KMS-11 (cell line): ENCODE data around the gene TRAPPC11.

ENCODE experiments used
- H2AFZ ChIP-seq: fragments of 200-600 bp; sonication (generic); 2 replicates; pipeline ENCODE4 v1.6.1; 2016; ENCODE audit warnings: antibody characterized with exemption, mixed run types, low read depth
- H3K27ac ChIP-seq: fragments of 200-600 bp; sonication (generic); 2 replicates; pipeline ENCODE4 v1.6.1; 2016; ENCODE audit warnings: mild to moderate bottlenecking, mixed run types
- H3K27me3 ChIP-seq: fragments of 200-600 bp; sonication (generic); 2 replicates; pipeline ENCODE4 v1.6.1; 2017; ENCODE audit warnings: mild to moderate bottlenecking, low read depth, mixed run types, moderate library complexity; ENCODE audit not compliant: insufficient read depth
- H3K36me3 ChIP-seq: fragments of 200-600 bp; sonication (generic); 2 replicates; pipeline ENCODE4 v1.6.1; 2017; ENCODE audit warnings: mild to moderate bottlenecking, mixed run types; ENCODE audit not compliant: insufficient read depth
- H3K4me1 ChIP-seq: fragments of 200-600 bp; sonication (generic); 2 replicates; pipeline ENCODE4 v1.6.1; 2016; ENCODE audit warnings: mild to moderate bottlenecking, low read depth, mixed run types; ENCODE audit not compliant: poor library complexity, severe bottlenecking
- H3K4me2 ChIP-seq: fragments of 200-600 bp; sonication (generic); 2 replicates; pipeline ENCODE4 v1.7.0; 2016; ENCODE audit warnings: mild to moderate bottlenecking, mixed run types
- H3K4me3 ChIP-seq: fragments of 200-600 bp; sonication (generic); IDR thresholded peaks from 2 replicates; pipeline ENCODE4 v1.6.1; 2017; ENCODE audit warnings: low read depth, low read length, mixed read lengths; ENCODE audit not compliant: insufficient read depth
- H3K79me2 ChIP-seq: fragments of 200-600 bp; sonication (generic); 2 replicates; pipeline ENCODE4 v1.6.1; 2016; ENCODE audit warnings: low read depth, mixed run types; ENCODE audit not compliant: insufficient read depth
- H3K9ac ChIP-seq: fragments of 200-600 bp; sonication (generic); 2 replicates; pipeline ENCODE4 v1.6.1; 2016; ENCODE audit warnings: mild to moderate bottlenecking, mixed run types
- H4K20me1 ChIP-seq: fragments of 200-600 bp; sonication (generic); 2 replicates; pipeline ENCODE4 v1.6.1; 2016; ENCODE audit warnings: mild to moderate bottlenecking, mixed run types; ENCODE audit not compliant: insufficient read depth
- CTCF ChIP-seq: fragments of 200-600 bp; sonication (generic); conservative IDR thresholded peaks from 2 replicates; pipeline ENCODE4 v1.6.1; 2017; ENCODE audit warnings: low read depth, mild to moderate bottlenecking, antibody characterized with exemption, low read length, moderate library complexity, mixed read lengths

The TRAPPC11 gene

DNA sequence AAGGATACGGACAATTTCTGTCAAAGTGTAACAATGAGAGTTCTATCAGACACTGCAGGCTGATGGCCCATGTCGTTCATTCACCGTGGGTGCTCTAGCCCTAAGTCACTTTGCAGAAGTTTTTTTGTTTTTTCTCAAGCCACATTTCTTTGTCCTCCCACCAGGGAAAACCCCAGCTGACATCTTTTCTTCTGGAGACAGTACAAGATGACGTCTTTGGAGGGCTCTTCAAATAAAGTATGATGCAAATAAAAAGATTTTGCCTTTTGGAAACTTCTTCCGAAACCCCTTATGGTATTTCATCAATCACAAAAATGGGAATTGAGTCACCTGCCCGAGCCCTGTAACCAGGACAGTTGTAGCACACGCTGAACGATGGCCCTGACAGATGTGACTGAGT is 73.2 kb downstream of the TRAPPC11 start:
- H3K4me1 ChIP-seq, result no peaks in the 10 kb centered on the region
- no peaks in the 10 kb centered on the region for H3K27me3 ChIP-seq
- no peak for TF ChIP-seq CTCF
- no peak overlapping the region for H3K4me3 ChIP-seq
- no peak overlapping the region for H3K9ac ChIP-seq
- no peak overlapping the region for H3K27ac ChIP-seq
- no peak overlapping the region for H2AFZ ChIP-seq
- H4K20me1 ChIP-seq, result no peaks in the 10 kb centered on the region
- H3K79me2 ChIP-seq, result no peaks in the 10 kb centered on the region
- H3K4me2 ChIP-seq, result no peak overlapping the region
- H3K36me3 ChIP-seq, result no peaks in the 10 kb centered on the region

- H3K36me3 ChIP-seq, result no peaks in the 10 kb centered on the region
- H3K27ac ChIP-seq, result no peak overlapping the region
- H3K27me3 ChIP-seq, result no peaks in the 10 kb centered on the region
- no peaks in the 10 kb centered on the region for H3K4me1 ChIP-seq
- H3K79me2 ChIP-seq, result no peaks in the 10 kb centered on the region
- H3K4me3 ChIP-seq, result no peak overlapping the region
- H2AFZ ChIP-seq, result no peak overlapping the region
- no peak overlapping the region for H3K9ac ChIP-seq
- no peaks in the 10 kb centered on the region for H4K20me1 ChIP-seq
- H3K4me2 ChIP-seq, result no peak overlapping the region
- no peak for TF ChIP-seq CTCF
These were observed 74.1 kb downstream of the TRAPPC11 start for GRCh38 chr4:183733181-183733580.

GRCh38 chr4:183738081-183738673 is 79.1 kb downstream of the TRAPPC11 start:
- Histone ChIP-seq H2AFZ (no peak overlapping the region), H4K20me1 (no peaks in the 10 kb centered on the region), H3K79me2 (no peaks in the 10 kb centered on the region), H3K4me1 (no peaks in the 10 kb centered on the region), H3K27ac (no peak overlapping the region), H3K9ac (no peak overlapping the region), H3K4me3 (no peak overlapping the region), H3K4me2 (no peak overlapping the region), H3K36me3 (no peaks in the 10 kb centered on the region), H3K27me3 (no peaks in the 10 kb centered on the region)
- TF ChIP-seq CTCF, result no peak

- H3K4me2 ChIP-seq, result no peak overlapping the region
- no peaks in the 10 kb centered on the region for H3K79me2 ChIP-seq
- H3K36me3 ChIP-seq, result no peaks in the 10 kb centered on the region
- no peak overlapping the region for H3K4me3 ChIP-seq
- TF ChIP-seq CTCF, result no peak
- H2AFZ ChIP-seq, result no peak overlapping the region
- no peaks in the 10 kb centered on the region for H3K27me3 ChIP-seq
- H3K4me1 ChIP-seq, result no peaks in the 10 kb centered on the region
- no peaks in the 10 kb centered on the region for H4K20me1 ChIP-seq
- H3K27ac ChIP-seq, result no peak overlapping the region
- no peak overlapping the region for H3K9ac ChIP-seq
These were observed 79.9 kb downstream of the TRAPPC11 start for GRCh38 chr4:183738961-183739360.
